ENCODE measurements around the gene ASPM.

ASPM gene

GRCh38 chr1:197181982-197182381, 35.5 kb upstream of the ASPM start:
- no peak for FAIRE-seq
- no peak for DNase-seq (ENCODE audit: insufficient read length, low spot score)
- no peak for TF ChIP-seq CTCF (IDR thresholded peaks at IDR 0.05; ENCODE audit: insufficient read depth, missing control alignments)

GRCh38 chr1:197180252-197180878, 33.9 kb upstream of the ASPM start:
- DNase-seq (ENCODE audit: insufficient read length, low spot score) (no peak), FAIRE-seq (peak; percentile 94)
- TF ChIP-seq CTCF (IDR thresholded peaks at IDR 0.05; ENCODE audit: insufficient read depth, missing control alignments), result peak; percentile 82

GRCh38 chr1:197178998-197179397, 32.5 kb upstream of the ASPM start:
- FAIRE-seq (no peak), DNase-seq (ENCODE audit: insufficient read length, low spot score) (no peak)
- no peak for TF ChIP-seq CTCF (IDR thresholded peaks at IDR 0.05; ENCODE audit: insufficient read depth, missing control alignments)

- DNase-seq (ENCODE audit: insufficient read length, low spot score) (no peak), FAIRE-seq (peak; percentile 79)
- no peak for TF ChIP-seq CTCF (IDR thresholded peaks at IDR 0.05; ENCODE audit: insufficient read depth, missing control alignments)
Observed at GRCh38 chr1:197174818-197175217, 28.3 kb upstream of the ASPM start.

GRCh38 chr1:197173571-197174507, 27.4 kb upstream of the ASPM start:
- no peak for TF ChIP-seq CTCF (IDR thresholded peaks at IDR 0.05; ENCODE audit: insufficient read depth, missing control alignments)
- no peak for DNase-seq (ENCODE audit: insufficient read length, low spot score)
- peak; percentile 87 for FAIRE-seq

GRCh38 chr1:197171531-197171930, 25.1 kb upstream of the ASPM start:
- no peak for DNase-seq (ENCODE audit: insufficient read length, low spot score)
- peak; percentile 69 for FAIRE-seq
- TF ChIP-seq CTCF (IDR thresholded peaks at IDR 0.05; ENCODE audit: insufficient read depth, missing control alignments), result no peak

GRCh38 chr1:197170538-197170937, 24.1 kb upstream of the ASPM start:
- FAIRE-seq, result peak; percentile 63
- no peak for DNase-seq (ENCODE audit: insufficient read length, low spot score)
- no peak for TF ChIP-seq CTCF (IDR thresholded peaks at IDR 0.05; ENCODE audit: insufficient read depth, missing control alignments)
